ENCODE measurements around the gene PDE2A.

The PDE2A gene

DNA sequence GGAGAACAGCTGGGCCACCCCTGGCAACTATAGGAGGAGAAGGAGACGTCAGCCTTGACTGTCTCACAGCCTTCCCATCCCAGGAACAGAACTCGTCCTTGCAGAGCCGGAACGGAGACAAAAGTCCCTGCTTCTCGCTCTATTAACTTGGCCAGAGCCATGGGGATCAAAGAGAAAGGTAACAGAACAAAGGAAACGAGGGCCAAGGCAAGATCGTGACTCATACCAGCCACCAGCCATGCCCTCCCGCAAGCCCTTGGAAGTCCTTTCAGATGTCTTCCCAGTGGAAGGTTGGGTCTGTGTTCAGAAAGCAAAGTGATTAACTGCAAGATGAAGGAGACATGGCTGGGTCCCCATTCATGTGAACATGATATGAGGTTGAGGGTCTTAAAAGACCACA is 64.7 kb downstream of the PDE2A start:
- no peak for DNase-seq (ENCODE audit: low read depth)

DNA sequence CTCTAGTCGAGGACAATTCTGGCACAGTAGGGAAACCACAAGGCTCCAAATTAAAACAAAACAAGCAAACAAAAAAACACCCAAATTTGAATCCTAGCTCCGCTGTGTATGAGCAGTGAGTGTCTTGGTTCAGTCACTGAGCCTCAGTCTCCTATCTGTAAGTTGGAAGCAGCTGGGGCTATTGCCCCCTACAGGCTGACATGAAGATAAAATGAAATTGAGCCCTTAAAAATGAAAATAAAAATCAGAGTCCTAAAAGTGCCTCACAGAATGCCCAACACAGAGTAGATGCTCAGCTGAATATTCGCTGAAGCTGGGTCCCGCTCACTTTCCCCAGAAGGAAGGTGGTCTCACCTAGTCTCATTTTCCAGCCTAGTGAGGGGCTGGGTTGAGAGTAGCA is 65.2 kb downstream of the PDE2A start:
- DNase-seq (ENCODE audit: low read depth), result no peak

DNA sequence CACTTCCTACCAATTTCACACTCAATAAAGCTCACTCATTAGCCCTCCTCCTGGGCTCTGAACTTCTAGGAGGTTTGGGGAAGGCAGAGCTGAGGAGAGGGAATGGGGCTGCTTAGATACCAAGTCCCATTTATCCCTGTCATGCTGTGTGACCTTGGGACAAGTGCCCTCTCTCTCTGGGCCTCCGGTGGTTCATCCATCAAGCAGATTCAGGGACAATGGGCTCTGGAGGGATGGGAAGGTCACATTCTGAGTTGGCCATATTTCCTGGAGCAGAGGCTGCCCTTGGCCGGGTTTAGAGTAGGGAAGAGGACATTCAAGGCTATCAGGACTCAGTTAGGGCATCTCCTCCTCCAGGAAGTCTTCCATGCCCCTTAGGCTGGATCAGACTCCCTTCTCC is 66.7 kb downstream of the PDE2A start:
- DNase-seq (ENCODE audit: low read depth), result no peak

DNA sequence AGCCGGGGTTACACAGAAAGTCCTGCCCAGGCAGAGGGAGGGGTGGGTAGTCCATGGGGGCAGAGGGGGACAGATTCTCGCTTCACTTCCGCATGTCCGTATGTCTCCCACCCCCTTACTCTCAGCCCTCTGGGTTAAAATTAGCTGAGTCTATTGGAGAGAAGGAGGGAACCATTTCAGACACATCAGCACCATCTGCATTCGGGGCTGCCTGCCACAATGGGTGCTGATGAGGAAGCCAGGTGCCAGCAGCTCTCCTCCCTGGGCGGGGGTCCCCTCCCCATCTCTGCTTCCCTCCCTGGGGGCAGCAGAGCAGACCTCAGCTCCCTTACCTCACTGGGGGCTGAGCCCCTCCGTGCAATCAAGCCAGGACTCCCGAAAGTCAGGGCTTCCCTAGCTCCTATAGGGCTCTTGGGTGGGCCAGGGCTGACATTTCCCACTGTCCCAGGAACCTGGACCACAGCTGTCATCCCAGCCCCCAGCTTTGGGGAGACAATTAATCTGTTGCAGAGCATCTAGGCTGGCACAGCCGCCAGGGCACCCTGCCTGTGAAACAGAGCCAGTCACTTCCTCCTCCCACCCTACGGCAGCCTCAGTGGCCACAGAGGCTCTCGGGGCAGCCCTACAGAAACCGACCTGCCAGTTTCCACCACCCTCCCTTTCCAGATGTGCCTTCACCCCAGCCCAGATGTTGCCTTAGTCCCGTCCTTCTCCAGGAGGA is 67.3 kb downstream of the PDE2A start:
- DNase-seq (ENCODE audit: low read depth), result no peak

DNA sequence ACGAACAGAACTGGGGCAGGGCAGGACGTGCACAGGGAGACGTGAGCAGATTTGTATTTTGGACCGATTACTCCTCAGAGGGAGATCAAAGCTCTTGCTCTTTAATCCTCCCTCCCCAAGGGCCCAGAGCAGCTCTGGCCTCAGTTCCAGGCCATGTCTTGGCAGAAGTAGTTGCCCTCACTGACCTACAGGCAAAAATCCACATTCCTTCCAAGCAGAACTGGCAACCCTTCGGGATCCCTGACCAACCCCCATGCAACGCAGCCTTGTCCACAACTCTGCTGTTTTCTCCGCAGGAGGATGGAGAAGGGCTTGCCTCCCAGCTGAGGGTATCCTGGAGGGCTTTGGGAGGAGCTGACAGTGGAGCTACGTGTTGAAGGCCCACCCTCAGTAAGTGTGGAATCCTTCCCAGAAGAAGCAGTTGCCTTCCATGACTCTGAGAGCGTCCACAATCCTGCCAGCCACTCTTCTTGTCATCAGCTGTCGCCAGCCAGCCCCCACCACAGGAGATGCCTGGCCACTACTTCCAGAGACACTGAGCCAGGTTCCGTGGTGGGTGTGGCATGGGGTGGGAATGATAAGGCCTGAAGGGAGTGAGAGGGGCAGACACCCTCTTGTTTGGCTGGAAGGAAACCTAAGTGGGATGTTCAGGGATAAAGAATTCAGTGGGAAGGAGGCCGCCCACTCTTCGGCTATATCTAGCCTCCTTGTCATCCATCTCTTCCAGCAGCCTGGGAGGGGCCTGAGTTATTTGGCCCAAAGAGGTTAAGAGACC is 68.1 kb downstream of the PDE2A start:
- no peak for DNase-seq (ENCODE audit: low read depth)

DNA sequence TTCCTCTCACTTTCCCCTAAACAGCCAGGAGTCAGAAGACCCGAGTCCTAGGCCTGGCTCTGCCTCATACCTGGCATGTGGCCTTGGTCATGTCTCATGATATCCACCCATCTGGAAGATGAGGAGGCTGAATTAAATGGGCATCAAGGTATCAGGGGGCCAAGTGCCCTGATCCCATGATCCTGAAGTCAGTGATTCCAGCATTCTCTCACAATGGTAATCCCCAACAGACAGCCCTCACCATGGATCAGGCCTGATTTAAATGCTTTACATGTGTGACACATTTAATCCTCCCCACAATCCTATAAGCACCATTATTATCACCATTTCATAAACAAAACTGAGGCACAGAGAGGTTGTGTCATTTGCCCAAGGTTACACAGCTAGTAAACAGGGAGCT is 70.0 kb downstream of the PDE2A start:
- no peak for DNase-seq (ENCODE audit: low read depth)

DNA sequence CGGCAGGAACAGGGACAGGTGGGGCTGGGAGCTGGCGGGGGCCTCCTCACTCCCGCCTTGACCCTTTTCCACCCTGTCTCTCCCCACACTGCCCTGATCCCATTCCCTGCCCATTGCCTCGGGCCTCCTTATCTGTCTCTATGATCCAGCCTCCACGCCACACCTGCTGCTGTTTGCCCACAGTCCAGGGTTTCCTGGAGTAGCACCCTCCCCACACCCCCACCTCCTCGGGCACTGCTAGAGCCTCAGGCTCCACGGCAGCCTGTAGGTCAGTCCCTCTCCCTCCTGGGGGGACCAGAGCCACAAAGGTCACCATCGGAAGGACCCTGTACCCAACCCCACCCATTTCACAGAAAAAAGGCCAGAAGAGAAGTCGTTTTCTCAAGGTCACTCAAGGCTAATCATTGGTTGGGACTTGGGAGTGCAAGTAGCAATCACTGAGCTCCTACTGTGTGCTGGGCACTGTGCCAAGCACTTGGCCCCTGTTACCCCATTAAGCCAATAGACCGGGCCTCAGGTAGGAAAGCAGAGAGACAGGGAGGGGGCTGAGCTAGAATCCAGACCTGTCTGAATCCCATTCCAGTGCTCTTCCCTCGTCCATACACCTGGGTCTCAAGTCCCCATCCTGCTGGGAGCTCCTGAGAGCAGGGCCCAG is 71.8 kb downstream of the PDE2A start:
- no peak for DNase-seq (ENCODE audit: low read depth)

DNA sequence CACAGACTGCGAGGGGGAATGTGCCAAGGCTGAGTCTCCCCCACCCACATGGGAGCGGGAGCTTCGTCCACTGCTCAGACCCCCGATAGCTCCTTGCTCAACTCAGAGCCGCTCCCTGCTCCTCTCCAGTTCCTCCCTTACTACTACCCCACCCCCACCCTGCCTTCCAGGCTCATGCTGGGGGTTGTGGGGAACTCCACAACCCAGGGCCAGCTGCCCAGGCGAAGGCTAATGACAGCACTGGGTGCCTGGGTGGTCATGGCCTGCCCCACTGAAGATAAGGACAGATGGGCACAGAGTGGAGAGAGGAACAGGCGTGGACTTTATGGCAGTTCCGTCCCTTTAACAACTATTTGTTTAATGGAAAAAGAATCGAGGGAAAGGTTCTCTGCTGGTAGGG is 73.7 kb downstream of the PDE2A start:
- DNase-seq (ENCODE audit: low read depth), result no peak

DNA sequence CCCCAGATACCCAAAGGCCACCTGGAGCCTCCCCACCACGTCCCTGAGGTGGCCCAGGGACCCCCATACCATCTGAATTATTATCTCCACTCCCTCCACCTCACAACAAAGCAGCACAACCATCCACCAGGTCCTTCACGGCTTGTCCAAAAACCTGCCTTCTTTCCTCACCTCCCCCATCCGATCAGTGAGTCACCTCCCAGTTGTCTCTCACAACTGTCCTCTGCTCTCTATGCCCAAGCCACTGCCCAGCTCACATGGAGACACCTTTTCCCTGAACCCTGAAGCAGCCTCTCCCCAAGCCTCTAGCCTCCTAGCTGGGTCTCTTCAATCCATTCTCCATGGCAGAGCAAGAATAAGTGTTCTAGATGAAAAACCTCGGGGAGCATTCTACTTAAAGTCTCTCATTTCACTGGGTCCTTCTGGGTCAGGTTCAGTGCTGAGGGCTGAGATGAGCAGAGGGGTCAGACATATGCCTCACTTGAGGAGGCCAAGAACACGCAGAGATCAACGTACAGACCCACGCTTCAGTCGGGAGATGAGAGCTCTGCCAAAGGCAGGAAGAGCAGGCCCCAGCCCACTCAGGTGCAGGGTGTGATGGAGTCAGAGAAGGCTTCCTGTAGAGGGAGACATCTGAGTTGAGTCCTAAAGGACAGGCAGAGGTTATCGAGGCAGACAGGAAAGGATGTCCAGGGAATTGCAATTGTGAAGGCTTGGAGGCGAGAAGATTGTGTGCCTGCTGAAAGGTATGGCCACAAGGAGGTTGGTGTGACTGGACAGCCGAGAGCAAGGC is 74.7 kb downstream of the PDE2A start:
- no peak for DNase-seq (ENCODE audit: low read depth)

DNA sequence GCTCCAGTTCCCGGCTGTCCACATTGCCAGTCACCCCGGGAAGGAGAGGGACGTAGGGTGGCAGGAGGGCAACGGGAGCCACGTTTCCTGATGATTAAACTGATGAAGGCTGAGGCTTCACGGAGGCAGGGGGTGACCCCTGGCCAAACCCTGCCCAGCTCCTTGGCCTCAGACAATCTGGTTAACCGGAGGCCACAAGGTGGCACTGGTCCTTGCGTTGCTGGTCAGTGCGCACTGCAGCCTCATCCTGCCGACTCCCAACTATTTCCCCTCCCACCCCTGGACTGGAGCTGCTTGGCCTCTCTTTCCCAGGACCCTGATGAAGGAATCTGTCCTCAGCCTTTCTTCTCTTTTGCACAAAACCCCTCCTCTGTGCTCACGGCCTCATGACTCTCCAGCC is 75.3 kb downstream of the PDE2A start:
- DNase-seq (ENCODE audit: low read depth), result no peak

DNA sequence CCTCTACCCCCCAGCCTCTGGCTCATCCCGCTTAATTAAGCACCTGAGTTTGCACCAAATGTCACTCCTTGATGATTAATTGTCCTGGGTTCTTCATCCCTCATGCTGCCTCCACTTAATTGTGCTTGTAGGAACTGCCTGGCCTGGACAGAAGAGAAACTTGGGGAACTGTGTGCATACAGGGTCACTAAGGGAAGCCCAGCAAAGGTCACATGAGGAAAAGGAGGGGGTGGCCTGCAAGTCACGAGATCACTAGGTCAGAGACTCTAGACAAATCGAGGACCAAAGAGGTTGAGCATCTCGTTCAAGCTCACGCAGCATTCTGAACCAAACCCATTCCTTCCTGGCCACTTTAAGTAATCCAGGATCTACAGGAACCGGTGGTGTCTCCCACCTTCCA is 75.8 kb downstream of the PDE2A start:
- no peak for DNase-seq (ENCODE audit: low read depth)

DNA sequence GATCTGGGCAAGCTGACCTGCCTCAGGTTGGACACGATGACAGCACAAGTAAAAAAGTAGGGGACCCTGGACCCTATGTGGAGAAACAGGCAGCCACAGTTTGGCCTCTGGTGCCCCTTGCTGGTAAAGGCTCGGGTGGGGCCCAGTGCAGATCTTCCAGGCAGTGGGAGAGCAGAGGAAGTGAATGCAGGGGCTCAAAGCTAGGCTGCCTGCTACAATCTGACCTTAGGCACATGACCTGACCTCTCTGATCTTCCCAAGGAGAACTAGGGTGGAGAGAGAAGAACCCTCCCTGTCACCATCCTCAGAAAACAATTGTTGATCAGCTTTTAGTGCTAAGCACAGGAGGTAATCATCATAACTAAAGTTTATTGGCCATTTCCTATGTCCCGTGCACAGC is 76.5 kb downstream of the PDE2A start:
- DNase-seq (ENCODE audit: low read depth), result no peak

DNA sequence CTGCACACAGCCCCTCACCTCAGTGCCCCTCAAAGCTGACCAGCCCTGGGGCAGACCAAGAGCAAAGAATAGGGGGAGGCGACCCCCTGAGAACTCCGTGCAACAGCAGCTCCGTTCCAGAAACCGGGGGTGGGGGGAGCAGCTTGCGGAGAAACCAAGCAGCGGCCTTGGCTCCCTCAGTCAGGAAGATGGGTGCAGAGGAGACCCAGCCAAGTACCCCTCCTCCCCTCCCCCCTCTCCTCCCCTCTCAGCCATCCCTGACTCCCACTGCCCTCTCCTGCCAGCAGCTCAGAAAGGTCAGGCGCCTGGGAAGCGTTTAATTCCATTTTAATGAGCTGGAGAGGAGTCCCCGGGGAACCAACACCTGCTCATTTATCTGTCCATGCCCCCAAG is 78.9 kb downstream of the PDE2A start:
- DNase-seq (ENCODE audit: low read depth), result no peak

DNA sequence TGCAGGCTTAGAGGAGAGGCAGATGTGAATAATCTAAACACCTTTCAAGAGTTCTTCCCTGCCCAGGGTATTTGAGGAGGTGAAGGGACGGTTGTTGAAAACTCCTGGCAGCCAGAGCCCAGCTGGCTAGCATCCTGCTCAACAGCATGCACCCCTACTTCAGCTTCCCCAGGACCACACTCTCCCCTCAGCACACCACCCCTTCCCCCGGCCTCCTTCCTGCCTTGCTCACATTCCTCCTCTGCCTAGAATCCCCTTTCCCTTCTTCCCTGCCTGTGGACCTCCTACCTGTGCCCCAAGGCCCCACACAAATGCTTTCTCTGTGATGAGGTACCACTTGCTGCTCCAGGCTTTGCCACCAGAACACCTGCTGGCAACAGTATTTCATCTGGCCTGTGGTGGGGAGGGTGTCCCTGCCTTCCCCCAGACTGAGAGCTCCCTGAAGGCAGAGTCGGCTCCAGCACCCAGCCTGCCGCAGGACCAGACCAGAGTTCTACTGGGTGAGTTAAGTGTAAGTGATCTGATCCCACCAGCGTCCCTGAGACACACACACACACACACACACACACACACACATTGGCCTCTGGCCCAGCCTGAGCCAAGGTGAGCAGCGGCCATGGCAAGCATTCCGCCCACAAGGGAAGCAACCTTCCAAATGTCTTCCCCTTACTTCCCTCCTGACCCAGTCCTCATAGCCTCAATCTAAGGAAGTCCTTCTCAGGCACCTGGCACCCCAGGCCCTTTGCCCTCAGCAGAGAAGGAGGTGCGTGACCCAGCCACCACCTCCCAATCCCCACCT is 79.5 kb downstream of the PDE2A start:
- no peak for DNase-seq (ENCODE audit: low read depth)

DNA sequence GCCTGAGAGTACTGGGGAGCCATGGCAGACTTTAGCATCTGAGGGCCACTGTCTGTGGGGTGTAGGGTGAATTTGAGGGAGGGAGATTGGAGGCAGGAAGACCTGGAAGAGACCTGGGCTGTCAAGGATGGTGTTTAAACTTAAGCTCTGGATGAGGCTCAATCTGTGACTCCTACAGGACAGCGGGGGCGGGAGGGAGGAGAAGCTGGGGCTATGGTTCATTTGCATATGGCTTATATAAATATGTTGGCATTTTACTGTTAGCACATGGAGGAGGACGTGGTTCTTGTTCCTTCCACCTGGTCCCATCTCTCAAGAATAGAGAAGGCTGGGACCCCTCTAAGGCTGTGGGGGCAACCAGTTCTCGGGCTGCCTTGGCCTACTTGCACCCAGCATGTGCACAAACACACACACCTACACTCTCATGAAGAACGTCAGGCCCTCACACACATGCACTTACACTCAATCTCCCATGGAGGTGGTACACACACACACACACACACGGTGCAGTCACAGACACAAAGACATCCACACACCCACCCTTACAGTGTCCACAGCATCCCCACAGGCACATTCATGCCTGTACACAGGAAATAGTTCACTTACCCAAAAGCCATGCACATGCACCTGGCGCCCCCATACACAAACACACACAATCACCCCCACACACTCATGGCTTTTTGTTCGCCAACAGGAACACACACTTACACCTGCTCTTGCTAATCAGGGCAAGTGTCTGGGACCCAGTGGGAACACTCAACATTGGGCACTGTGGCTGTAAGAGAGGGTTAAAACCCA is 81.3 kb downstream of the PDE2A start:
- no peak for DNase-seq (ENCODE audit: low read depth)

DNA sequence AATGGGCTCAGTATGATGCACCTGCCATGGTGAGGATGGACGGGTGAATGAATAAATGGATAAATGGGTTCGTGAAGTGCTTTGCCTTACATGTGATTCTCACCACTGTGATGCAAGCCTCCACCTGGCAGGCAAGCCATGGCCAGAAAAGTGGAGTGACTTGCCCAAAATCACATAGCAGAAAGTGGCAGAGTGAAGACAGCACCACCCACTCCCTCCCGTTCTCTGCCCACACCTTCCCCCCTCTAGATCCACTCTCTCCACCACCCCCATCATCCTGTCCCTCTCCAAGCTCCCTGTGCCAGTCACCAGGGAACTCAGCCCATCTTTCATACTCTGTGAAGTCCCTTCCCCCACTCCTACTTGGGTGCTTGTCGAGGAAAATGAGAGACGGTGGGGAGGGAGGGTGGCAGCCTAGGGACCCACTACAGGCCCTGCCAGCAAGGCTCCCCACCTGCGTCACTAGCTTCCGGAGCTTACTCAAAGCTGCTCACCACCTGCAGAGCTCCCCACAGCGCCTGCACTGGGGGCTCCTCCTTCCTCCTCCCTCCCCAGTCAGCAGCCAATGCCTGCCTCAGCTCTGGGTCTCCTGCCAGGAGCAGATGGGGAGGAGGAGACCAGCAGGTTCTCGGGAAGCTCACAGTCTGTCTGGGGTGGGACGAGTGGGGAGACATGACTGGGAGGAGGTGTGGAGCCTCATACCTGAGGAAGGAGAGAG is 82.3 kb downstream of the PDE2A start:
- no peak for DNase-seq (ENCODE audit: low read depth)

DNA sequence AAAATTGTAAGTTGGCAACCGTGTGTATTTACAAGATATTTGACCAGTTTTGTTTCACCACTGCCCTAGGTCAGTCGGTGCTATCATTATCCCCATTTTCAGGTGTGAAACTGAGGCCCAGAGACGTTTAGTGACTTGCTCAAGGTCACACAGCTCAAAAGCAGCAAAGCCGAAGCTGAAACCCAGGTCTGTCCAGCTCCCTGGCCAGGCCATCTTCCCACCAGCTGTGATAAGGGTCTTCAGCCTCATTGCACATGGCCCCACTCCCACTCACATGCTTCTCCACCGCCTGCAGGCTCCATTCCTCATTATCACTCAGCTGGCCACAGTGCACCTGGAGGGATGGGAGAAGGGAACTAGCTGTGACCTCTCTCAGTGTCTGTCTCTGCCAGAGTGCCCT is 83.2 kb downstream of the PDE2A start:
- DNase-seq (ENCODE audit: low read depth), result no peak

DNA sequence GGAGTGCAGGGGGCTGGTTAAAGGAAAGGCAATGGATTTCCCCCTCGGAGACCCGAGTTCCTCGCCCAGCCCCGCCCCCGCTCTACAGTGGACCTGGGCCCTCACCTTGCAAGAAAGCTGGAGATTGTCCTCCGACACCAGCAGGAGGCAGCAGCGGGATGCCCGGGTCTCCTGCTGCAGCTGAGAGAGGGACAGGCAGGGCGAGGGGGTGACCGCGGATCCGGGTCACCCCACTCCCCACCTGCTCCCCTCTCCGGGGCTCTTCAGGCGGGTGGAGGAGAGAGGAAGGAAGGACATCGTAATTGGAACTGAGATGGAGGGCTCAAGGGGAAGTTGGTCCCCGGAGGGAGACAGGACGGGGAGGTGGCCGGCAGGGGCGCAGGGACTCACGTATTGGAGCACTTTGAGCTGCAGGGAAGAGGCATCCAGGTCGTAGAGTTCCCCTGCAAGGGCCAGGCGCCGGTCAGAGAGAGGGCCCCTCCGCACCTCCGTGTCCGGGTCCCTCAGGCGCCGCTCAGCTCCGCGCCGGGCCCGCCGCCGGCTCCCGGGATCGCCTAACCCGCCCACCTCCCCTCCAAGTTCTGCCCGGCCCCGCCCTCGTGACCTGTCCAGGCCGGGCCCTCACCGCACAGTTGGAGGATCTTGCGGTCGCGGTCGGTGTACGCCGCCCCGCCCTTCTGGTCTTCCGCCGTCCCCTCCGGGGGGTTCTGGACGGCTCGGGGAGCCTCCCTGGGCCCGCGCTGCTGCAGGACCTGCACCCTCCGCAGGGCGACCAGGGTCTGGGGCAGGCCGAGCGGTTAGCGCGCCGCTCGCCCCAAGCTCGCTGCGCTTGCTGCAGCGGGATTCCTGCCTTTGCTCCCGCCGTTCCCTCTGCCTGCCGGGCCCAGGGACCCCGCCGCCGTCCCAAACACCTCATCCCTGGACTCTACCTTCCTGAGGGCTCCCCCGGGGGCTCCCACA is 84.1 kb downstream of the PDE2A start:
- no peak for DNase-seq (ENCODE audit: low read depth)

All from stimulated activated CD8-positive, alpha-beta memory T cell treated with anti-CD3 and anti-CD28 coated beads, Interleukin-15, amount 100 ng/mL, for 24 hours (primary cell).